Liver (tissue), 9 donors: ENCODE results near the gene PFN3. TPM values are rescaled to one million over a fixed set of nuclear protein-coding genes. Genes with fewer than 3 reads are reported as not detected.

ENCODE experiments used
- DNase-seq: peaks from one replicate; pipeline ENCODE4 v3.0.0-alpha.2; 2017; ENCODE audit warnings: low spot score
- H3K27ac ChIP-seq, 2 donors: one replicate each; pipeline ENCODE4 v1.7.0; 2013; ENCODE audit warnings: inconsistent platforms in 2 of 2, low read length in 2 of 2, control low read depth in 1 of 2, low read depth in 1 of 2, mild to moderate bottlenecking in 1 of 2
- H3K27me3 ChIP-seq, 4 donors: one replicate each; pipeline versions ENCODE4 v1.6.1 to v1.7.0; 2013; ENCODE audit warnings: low read length in 3 of 4, inconsistent platforms in 1 of 4, mild to moderate bottlenecking in 1 of 4, moderate library complexity in 1 of 4; ENCODE audit not compliant: control insufficient read depth in 4 of 4, insufficient read depth in 4 of 4
- H3K36me3 ChIP-seq, 4 donors: one replicate each; pipeline versions ENCODE4 v1.6.1 to v1.7.0; 2013; ENCODE audit warnings: low read length in 3 of 4, mild to moderate bottlenecking in 3 of 4, low read depth in 1 of 4, moderate library complexity in 1 of 4; ENCODE audit not compliant: control insufficient read depth in 4 of 4, insufficient read depth in 3 of 4
- H3K4me1 ChIP-seq, 4 donors: one replicate each; pipeline versions ENCODE4 v1.6.1 to v1.7.0; 2013; ENCODE audit warnings: low read length in 3 of 4, mild to moderate bottlenecking in 3 of 4, moderate library complexity in 1 of 4; ENCODE audit not compliant: control insufficient read depth in 4 of 4, insufficient read depth in 4 of 4
- H3K4me3 ChIP-seq, 3 donors: one replicate each; pipeline versions ENCODE4 v1.6.1 to v1.7.0; 2013; ENCODE audit warnings: low read length in 3 of 3, control low read depth in 1 of 3, low read depth in 1 of 3, mild to moderate bottlenecking in 1 of 3
- H3K9ac ChIP-seq, 2 donors: one replicate each; pipeline ENCODE4 v1.7.0; 2013; ENCODE audit warnings: low read length in 2 of 2, mild to moderate bottlenecking in 2 of 2, moderate library complexity in 2 of 2, control low read depth in 1 of 2, low read depth in 1 of 2
- H3K9me3 ChIP-seq, 4 donors: one replicate each; pipeline versions ENCODE4 v1.6.1 to v1.7.0; 2013; ENCODE audit warnings: low read length in 3 of 4; ENCODE audit not compliant: control insufficient read depth in 4 of 4
- ATF3 ChIP-seq: IDR thresholded peaks from 2 replicates; pipeline ENCODE4 v1.6.1; 2016; ENCODE audit warnings: antibody characterized with exemption
- EGR1 ChIP-seq, 2 donors: IDR thresholded peaks; 2 replicates each; pipeline ENCODE4 v1.6.1; 2016 to 2018; ENCODE audit warnings: antibody characterized with exemption in 2 of 2, low read depth in 2 of 2
- FOXA1 ChIP-seq: IDR thresholded peaks from 2 replicates; pipeline ENCODE4 v1.6.1; 2016; ENCODE audit warnings: antibody characterized with exemption
- FOXA2 ChIP-seq: IDR thresholded peaks from 2 replicates; pipeline ENCODE4 v1.6.1; 2016; ENCODE audit warnings: antibody characterized with exemption
- GABPA ChIP-seq, 2 donors: IDR thresholded peaks in 1 of 2; conservative IDR thresholded peaks in 1 of 2; 2 replicates each; pipeline ENCODE4 v1.6.1; 2016; ENCODE audit warnings: antibody characterized with exemption in 2 of 2, mild to moderate bottlenecking in 1 of 2, moderate library complexity in 1 of 2
- HNF4A ChIP-seq, 2 donors: conservative IDR thresholded peaks; 2 replicates each; pipeline ENCODE4 v1.6.1; 2016; ENCODE audit warnings: antibody characterized with exemption in 2 of 2, mild to moderate bottlenecking in 2 of 2
- HNF4G ChIP-seq: IDR thresholded peaks from 2 replicates; pipeline ENCODE4 v1.6.1; 2016; ENCODE audit warnings: antibody characterized with exemption
- RAD21 ChIP-seq, 2 donors: IDR thresholded peaks; 2 replicates each; pipeline ENCODE4 v1.6.1; 2016; ENCODE audit warnings: antibody characterized with exemption in 2 of 2, mild to moderate bottlenecking in 2 of 2
- REST ChIP-seq: IDR thresholded peaks from 2 replicates; pipeline ENCODE4 v1.6.1; 2016; ENCODE audit warnings: antibody characterized with exemption, mild to moderate bottlenecking
- RXRA ChIP-seq, 2 donors: IDR thresholded peaks; 2 replicates each; pipeline ENCODE4 v1.6.1; 2017 to 2018; ENCODE audit warnings: antibody characterized with exemption in 2 of 2, mild to moderate bottlenecking in 1 of 2
- SP1 ChIP-seq: IDR thresholded peaks from 2 replicates; pipeline ENCODE4 v1.6.1; 2018; ENCODE audit warnings: antibody characterized with exemption, mild to moderate bottlenecking
- TAF1 ChIP-seq: conservative IDR thresholded peaks from 2 replicates; pipeline ENCODE4 v1.6.1; 2016; ENCODE audit warnings: antibody characterized with exemption, mild to moderate bottlenecking
- YY1 ChIP-seq: IDR thresholded peaks from 2 replicates; pipeline ENCODE4 v1.6.1; 2016; ENCODE audit warnings: antibody characterized with exemption, mild to moderate bottlenecking
- ZBTB33 ChIP-seq: IDR thresholded peaks from 2 replicates; pipeline ENCODE4 v1.6.1; 2016; ENCODE audit warnings: antibody characterized with exemption
- WGBS: extraction: QIAGEN DNeasy Blood & Tissue Kit; methylation state at CpG from one replicate; pipeline ENCODE4 v1.1.7; 2013; 5-methylcytosine and 5-hydroxymethylcytosine counted together
- polyA plus RNA-seq, 2 donors: library from polyadenylated mRNA; stranded (reverse) in 1 of 2; unstranded in 1 of 2; fragments of 200-250 nt in 1 of 2; fragments of >200 nt in 1 of 2; fragmentation: Nextera tagmentation in 1 of 2; extraction: Ambion mirVana in 1 of 2; gene quantifications; one replicate each; pipeline versions ENCODE4 v1.2.1 to v1.2.3, GENCODE V29; 2013 to 2015
- total RNA-seq, 2 donors: library from RNA; depleted of rRNA; stranded (reverse); fragments of >200 nt; gene quantifications; one replicate each; pipeline ENCODE4 v1.2.3, GENCODE V29; 2014
- donor health status: healthy.
- donor health status: healthy.
- donor health status: healthy.
- donor health status: healthy.
- donor health status: healthy.

PFN3 gene
- total and polyA plus RNA-seq, 4 donors = not detected

- no peak for TF ChIP-seq ZBTB33
- TF ChIP-seq EGR1 (IDR thresholded peaks at IDR 0.05; ENCODE audit: low read depth in 2 of 2) = no peak
These were observed 26.9 kb upstream of the PFN3 start (continued) for GRCh38 chr5:177427211-177427822.

GRCh38 chr5:177426566-177427210 is 26.2 kb upstream of the PFN3 start, which contains the start of gene GRK6:
TSS of gene GRK6 (plus strand) at chr5:177426676. CDS start at chr5:177426846, 170 bp downstream.
- H3K4me1 ChIP-seq = peaks cover 3 to 25% (median 17%) of the 10 kb centered on the region in 4 donors

GRCh38 chr5:177425801-177426565 is 25.5 kb upstream of the PFN3 start:
- no peaks in the 10 kb centered on the region for H3K9me3 ChIP-seq
- peak overlapping the region; percentile 50 to 60 (median 58) for H3K4me3 ChIP-seq
- DNase-seq = peak; percentile 99
- no peaks in the 10 kb centered on the region for H3K27me3 ChIP-seq
- no peaks in the 10 kb centered on the region for H3K36me3 ChIP-seq
- H3K9ac ChIP-seq = peak overlapping the region; percentile 58 to 67
- WGBS = 1% methylated on average over 52 of the region's 52 CpGs
- peak overlapping the region; percentile 92 to 95 for H3K27ac ChIP-seq
- peaks cover 3 to 24% (median 17%) of the 10 kb centered on the region in 4 donors for H3K4me1 ChIP-seq
- TF ChIP-seq REST = peak; percentile 42
- TF ChIP-seq FOXA2 = no peak
- peak; percentile 86 for TF ChIP-seq YY1
- TF ChIP-seq TAF1 = peak; percentile 28
- TF ChIP-seq HNF4G = peak; percentile 25
- no peak for TF ChIP-seq FOXA1
- peak in 1 of 2 donors; percentile 19 for TF ChIP-seq RAD21 (IDR thresholded peaks at IDR 0.05)
- TF ChIP-seq ZBTB33 = no peak
- TF ChIP-seq HNF4A (conservative IDR thresholded peaks at IDR 0.05) = peak in 1 of 2 donors; percentile 38
- TF ChIP-seq GABPA (IDR thresholded peaks at IDR 0.05 in 1 of 2, conservative IDR thresholded peaks at IDR 0.05 in 1 of 2) = peak; percentile 61 to 80
- peak; percentile 37 for TF ChIP-seq ATF3
- TF ChIP-seq RXRA (IDR thresholded peaks at IDR 0.05) = peak; percentile 14 to 52
- peak; percentile 90 to 95 for TF ChIP-seq EGR1 (IDR thresholded peaks at IDR 0.05; ENCODE audit: low read depth in 2 of 2)

More at GRCh38 chr5:177426566-177427210, 26.2 kb upstream of the PFN3 start, which contains the start of gene GRK6:
- Histone ChIP-seq H3K4me3 (peak within 1 kb of the TSS; percentile 59 to 84 (median 70)), H3K27me3 (no peaks in the 10 kb centered on the region), H3K27ac (peak within 1 kb of the TSS; percentile 92 to 95), H3K36me3 (no peaks in the 10 kb centered on the region), H3K9me3 (no peaks in the 10 kb centered on the region), H3K9ac (peak within 1 kb of the TSS; percentile 58 to 96)
- WGBS = under 1% methylated on average over 82 of the region's 82 CpGs
- DNase-seq = peak; percentile 61
- TF ChIP-seq ZBTB33 (no peak), SP1 (peak; percentile 4)
